G401 (cell line): Measurements from ENCODE around the gene CDH23. TPM values are rescaled to one million over a fixed set of nuclear protein-coding genes. Genes with fewer than 3 reads are reported as not detected.

ENCODE experiments used
- DNase-seq: peaks from one replicate; pipeline ENCODE4 v3.0.0-alpha.2; 2015; ENCODE audit warnings: low spot score
- in situ Hi-C: cut with HindIII; loops from 2 replicates; pipeline ENCODE4 v1.10.0; 2016; ENCODE audit warnings: low sequenced_read_pairs, mixed read lengths
- total RNA-seq: library from RNA; depleted of rRNA; stranded (reverse); fragments of >200 nt; shearing (Covaris generic); gene quantifications from 2 replicates; pipeline ENCODE4 v1.2.3, GENCODE V29; 2014

Gene CDH23
- total RNA-seq, 1 experiment from 2014 or later, result 5.9 TPM

GRCh38 chr10:71741029-71741428 lies 344.3 kb downstream of the CDH23 start:
- in situ Hi-C loops, result no loop called here
- DNase-seq, result no peak

- in situ Hi-C loops, result no loop called here
- DNase-seq, result no peak
Measured at GRCh38 chr10:71741671-71742070, 345.0 kb downstream of the CDH23 start.

- no peak for DNase-seq
- in situ Hi-C loops, result no loop called here
Measured at GRCh38 chr10:71742301-71743088, 345.8 kb downstream of the CDH23 start.

- in situ Hi-C loops, result no loop called here
Measured at GRCh38 chr10:71743089-71743838, 346.5 kb downstream of the CDH23 start.

GRCh38 chr10:71743866-71744265 lies 347.1 kb downstream of the CDH23 start:
- in situ Hi-C loops, result no loop called here

More at GRCh38 chr10:71743089-71743838, 346.5 kb downstream of the CDH23 start:
- no peak for DNase-seq

GRCh38 chr10:71744897-71745663 lies 348.4 kb downstream of the CDH23 start:
- DNase-seq, result no peak
- in situ Hi-C loops, result no loop called here

More at GRCh38 chr10:71743866-71744265, 347.1 kb downstream of the CDH23 start:
- DNase-seq, result no peak

- DNase-seq, result no peak
- in situ Hi-C loops, result no loop called here
Measured at GRCh38 chr10:71745664-71746250, 349.0 kb downstream of the CDH23 start.

GRCh38 chr10:71746344-71747037 lies 349.8 kb downstream of the CDH23 start:
- in situ Hi-C loops, result no loop called here
- DNase-seq, result no peak

GRCh38 chr10:71747039-71747531 lies 350.4 kb downstream of the CDH23 start:
- no peak for DNase-seq
- in situ Hi-C loops, result no loop called here

- in situ Hi-C loops, result no loop called here
- DNase-seq, result no peak
Measured at GRCh38 chr10:71747551-71748523, 351.1 kb downstream of the CDH23 start.

- DNase-seq, result no peak
- in situ Hi-C loops, result no loop called here
Measured at GRCh38 chr10:71748671-71749191, 352.0 kb downstream of the CDH23 start.

GRCh38 chr10:71749396-71749795 lies 352.7 kb downstream of the CDH23 start:
- no peak for DNase-seq
- in situ Hi-C loops, result no loop called here

- no peak for DNase-seq
- in situ Hi-C loops, result no loop called here
Measured at GRCh38 chr10:71750124-71750841, 353.6 kb downstream of the CDH23 start.

- no peak for DNase-seq
- in situ Hi-C loops, result no loop called here
Measured at GRCh38 chr10:71750986-71751385, 354.3 kb downstream of the CDH23 start.

- DNase-seq, result no peak
- in situ Hi-C loops, result no loop called here
Measured at GRCh38 chr10:71751515-71752224, 354.9 kb downstream of the CDH23 start.

GRCh38 chr10:71752391-71753090 lies 355.8 kb downstream of the CDH23 start:
- no peak for DNase-seq
- in situ Hi-C loops, result no loop called here
